Activated CD8-positive, alpha-beta memory T cell treated with anti-CD3 and anti-CD28 coated beads for 24 hours (primary cell): Measurements from ENCODE around the gene TBCE.

Experiments used
- DNase-seq: peaks from one replicate; pipeline ENCODE4 v3.0.0-alpha.2; 2020

Gene TBCE, protein sequence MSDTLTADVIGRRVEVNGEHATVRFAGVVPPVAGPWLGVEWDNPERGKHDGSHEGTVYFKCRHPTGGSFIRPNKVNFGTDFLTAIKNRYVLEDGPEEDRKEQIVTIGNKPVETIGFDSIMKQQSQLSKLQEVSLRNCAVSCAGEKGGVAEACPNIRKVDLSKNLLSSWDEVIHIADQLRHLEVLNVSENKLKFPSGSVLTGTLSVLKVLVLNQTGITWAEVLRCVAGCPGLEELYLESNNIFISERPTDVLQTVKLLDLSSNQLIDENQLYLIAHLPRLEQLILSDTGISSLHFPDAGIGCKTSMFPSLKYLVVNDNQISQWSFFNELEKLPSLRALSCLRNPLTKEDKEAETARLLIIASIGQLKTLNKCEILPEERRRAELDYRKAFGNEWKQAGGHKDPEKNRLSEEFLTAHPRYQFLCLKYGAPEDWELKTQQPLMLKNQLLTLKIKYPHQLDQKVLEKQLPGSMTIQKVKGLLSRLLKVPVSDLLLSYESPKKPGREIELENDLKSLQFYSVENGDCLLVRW

DNA sequence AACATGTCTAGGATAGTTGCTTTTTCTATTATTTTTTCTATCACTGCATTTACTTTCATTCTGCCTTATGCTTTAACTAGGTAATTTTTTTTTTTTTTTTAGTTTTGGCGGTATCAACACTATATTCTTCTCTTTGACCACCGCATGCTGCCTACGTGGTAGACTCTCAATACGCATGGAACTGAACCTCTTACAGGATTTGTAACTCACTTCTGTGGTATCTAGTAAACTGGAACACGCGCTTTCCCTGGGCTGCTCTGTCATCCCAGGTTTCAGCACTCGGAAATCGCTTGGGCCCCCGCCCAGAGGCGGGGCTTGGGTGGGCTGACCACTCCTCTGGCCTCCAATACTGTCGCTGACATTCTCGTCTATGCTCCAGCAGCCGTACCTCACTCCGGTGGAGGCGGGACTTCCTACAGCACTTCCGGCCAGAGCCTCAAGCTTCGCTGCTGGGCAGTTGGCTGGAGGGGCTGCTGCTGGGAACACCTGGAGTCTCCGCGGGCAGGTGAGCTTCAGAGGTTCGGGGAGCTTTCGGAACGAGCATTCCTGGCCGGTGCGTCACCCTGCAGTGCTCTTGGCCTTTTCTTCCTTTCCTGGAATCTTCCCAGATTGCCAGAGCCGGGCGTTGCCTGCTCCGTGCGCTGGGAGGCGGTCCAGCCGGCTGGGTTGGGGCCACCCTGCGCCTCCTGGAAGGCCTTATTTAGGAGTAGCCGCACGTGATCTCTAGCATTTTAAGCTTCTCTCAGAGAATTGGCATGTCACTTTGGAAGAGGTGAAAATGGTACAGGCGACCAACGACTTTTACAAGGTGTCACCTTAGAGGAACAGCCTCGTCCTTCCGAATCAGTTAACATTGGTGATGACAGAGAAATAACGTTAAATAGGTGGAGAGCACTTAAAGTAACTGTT is at the start of gene TBCE:
TBCE (plus strand) TSS at position 428 of the 909 bp plus-strand sequence. CDS start 12,623 bp downstream, outside the sequence.
- peak; percentile 93 for DNase-seq

DNA sequence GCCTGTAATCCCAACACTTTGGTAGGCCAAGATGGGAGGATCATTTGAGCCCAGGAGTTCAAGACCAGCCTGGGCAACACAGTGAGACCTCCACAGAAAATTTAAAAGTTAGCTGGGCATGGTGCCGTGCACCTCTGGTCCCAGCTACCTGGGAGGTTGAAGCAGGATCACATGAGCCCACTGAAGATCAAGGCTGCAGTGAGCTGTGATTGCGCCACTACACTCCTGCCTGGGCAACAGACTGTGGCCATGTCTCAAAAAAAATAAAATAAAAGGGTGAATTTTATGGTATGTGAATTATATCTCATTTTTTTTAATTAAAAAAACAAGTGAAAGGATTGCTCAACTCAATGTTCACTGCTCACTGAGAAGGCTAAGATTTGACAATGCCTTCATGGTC is 48.0 kb upstream of the TBCE start:
- DNase-seq: no peak

DNA sequence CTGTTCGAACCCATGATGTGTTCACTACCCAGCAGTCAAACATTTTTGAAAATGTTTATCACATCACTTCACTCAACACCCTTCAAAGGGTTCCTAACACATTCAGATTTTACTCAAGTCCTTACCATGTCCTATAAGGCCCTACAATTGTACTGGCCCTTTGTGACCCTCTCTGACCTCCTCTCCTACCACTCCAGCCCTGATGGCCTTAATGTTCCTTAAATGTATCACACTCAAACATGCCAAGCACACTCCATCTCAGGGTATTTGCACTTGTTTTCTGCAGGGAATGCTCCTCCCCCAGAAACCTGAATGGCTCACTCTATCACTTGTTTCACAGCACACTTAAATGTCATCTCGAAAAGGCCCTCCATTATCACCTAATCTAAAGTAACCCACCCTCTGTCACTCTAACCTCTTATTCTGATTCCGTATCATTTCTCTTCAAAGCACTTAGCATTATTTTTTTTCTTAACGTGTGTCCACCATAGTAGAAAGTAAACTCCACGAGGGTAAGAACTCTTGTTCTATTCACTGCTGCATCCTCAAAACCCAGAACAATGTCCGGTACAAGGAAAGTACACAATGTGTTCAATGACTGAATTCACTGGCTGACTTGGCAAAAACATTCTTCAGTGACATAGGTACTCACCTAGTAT is 46.6 kb upstream of the TBCE start:
- DNase-seq: no peak

DNA sequence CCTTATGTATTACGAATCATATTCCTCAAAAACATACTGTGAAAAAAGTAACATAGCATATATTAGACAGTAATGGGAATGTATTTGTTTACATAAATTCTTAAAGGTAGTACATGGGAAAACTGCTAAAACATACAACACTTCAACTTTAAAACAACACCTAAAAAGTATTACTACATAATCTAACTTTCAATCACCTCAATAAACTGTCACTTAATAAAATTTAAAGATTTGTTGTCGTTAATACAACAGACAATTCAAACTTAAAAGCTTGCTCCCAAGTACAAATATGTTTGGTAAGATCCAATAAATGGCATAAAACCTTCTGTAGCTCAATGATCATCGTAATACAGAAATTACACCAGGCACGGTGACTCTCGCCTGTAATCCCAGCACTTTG is 42.9 kb upstream of the TBCE start:
- DNase-seq: no peak

DNA sequence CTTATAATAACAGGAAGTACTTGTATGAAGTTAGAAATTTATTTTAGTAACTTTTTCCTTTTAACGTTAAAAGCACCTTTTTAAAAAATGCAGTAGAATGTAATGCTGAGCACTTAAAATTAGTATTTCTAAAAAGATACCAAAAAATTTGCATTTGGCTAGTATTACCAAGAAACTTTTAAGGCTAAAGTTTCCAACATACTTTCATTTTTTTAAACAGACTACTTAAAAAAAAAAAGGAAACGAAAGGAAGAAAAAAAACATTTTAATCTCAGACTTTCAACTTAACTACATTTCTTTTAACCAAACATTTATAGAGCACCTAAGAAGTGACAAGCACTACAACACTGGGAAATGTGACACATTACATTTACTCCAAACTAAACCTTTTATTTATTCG is 42.1 kb upstream of the TBCE start:
- DNase-seq: no peak

DNA sequence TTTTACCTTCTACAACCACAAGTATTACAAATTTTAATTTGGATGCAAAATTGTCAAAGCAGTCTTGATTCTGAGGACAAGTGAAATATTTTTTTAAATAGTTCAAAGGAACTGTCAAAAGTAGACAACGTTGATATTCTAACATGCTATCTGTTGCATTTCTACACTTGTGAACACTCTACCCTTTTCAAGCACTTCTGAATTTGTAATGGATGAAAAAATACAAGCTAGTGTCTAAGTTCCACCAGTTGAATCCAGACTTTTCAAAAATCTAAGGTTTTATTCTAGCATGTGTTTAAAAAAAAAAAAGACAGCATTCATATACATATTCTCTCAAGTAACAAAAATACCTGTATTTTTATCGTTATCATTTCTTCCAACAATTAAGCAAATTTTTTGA is 41.4 kb upstream of the TBCE start:
- DNase-seq: no peak

DNA sequence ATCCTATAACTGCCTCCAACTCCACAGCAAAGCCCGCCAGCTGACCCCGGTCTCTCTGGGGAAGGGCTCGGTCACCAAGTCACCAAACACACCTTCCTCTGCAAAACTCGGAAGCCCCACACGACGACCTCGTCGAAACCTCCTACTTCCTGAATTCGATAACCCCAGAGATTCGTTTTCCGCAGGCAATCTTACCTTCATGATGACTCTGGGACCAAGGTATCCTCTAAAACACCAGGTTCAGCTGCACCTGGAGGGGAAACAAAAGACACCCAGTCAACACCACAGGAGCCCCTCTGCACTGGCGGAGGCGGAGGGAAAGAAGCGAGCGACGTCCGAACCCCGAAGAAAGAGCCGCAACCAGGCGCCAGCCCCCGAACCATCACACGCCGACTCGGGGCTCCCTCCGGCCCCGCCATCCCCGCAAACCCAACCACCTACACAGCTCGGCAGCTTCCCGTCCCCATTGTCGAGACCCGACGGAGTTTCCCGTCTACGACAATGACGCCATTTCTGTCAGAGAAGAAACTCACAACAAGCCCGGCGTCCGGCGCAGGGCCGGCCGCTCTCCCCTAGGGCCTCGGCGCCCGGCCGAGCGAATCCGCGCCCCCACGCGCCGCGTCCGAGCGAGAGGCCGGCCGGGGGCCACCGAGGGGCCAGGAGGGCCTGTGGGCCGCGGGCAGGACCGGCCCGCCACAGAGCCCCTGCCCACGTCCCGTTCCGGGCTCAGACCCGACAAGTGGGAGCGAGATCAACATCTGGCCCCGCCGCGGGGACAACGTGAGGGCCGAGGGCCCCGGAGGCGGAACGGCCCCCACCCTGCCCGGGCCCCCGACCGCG is 40.3 kb upstream of the TBCE start:
- DNase-seq: peak; percentile 83

DNA sequence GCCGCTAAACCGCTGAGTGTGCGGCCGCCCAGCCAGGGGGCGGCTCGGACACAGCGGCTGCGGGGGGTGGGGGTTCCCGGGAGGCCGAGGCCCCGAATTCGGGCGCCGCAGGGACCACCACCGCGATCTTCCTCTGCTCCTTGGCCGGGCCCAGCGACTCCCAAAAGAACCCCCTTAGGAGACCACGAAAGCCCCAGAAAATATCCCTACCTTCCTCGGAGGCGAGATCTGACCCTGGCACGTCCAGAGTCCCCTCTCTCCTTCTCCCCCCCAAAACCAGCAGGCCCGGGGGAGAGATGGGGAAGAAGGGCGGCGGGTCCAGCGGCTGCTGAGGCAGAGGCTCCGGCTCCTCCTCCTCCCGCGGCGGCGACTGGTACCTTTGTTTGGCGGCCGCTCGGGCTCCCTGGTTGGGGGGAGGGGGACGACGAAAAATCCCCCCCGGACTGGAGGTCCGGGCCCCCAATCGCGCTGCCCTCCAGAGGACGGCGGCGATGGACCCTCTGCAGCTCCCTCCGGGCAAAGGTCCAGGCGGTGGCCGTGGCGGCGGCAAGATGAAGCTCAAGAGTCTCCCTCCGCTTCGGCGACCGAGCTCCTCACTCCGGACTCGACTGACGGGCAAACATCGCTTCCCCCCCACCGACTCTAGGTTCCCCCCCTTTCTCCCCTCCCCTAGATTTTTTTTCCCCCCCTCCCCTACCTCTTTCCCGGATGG is 39.5 kb upstream of the TBCE start, which contains the start of gene ARID4B:
ARID4B (minus strand) TSS at position 621 of the 712 bp plus-strand sequence. CDS start 1,260 bp downstream, outside the sequence.
- peak; percentile 87 for DNase-seq

DNA sequence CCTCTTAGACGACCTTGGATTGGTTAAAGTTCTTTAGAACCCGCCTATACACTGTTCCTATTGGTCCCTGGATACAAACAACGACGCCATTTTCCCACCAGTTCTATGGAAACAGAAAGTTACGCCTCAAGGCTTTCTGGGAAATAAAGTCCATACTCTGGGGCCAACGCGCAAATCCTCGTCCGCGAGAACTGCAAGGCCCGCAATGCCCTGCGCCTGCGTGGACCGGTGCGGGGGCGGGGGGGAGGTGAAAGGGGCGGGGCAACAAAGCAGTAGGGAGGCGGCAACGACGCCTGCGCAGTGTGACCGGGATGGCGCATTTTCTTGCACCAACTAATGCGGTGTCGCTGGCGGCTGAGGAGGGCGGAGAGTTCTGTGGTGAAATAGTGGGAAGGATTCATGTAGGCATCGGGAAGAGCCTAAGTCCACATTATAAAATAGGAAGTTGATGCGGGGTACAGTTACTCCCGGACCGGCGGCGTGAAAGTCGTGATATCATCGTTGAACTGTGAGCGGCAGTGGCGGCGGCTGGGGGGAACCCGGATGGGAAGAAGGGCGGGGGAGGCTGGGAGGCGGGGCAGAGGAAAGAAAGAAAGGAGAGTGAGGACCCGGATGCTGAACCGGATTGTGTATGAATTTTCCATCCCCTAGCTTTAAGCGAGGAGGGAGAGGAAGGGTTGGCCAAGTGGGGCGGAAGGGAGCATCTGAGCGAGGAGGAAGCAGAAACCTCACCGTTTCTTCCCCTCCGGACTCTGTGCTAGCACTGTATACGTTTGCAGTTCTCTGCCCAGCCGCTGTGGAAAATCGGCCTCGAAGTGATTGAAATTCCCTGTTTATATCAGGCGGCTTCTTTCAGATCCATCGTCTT is 38.7 kb upstream of the TBCE start, which contains the start of gene GGPS1:
GGPS1 (plus strand) TSS at position 300 of the 868 bp plus-strand sequence. CDS start 6,695 bp downstream, outside the sequence.
- peak; percentile 99 for DNase-seq

DNA sequence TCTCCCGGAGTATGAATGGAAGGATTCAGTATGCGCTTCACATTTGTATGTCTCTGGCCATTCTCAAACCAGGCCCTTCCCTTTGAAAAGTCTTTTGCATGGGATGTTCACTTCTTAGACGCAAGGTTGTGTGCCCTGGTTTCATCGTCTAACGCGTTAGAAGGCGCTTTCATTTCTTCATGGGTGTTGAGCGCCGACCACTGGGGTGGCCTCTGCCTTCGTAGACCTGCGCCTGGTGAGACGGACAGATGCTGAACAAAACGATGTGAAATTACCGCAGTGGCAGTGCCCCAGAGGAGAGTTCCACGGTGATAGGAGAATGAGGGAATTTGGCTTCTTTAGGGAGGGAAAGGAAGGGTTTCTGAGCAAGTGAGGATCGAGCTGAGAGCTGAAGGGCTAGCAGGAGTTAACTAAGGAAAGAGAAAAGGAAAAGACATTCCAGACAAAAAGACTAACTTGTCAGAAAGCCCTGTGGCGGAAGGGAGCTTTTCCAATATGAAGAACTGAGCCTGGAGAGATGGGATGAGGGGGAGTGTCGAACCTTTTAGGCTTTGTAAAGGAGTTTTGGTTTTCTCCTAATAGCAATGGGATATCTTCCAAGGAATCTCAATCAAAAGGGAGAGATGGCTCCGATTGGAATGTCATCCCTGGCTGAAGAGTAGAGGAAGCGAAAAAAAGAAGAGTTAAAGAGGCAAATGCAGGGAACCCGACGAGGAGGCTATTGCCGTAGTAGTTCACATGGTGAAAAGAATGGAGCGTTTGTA is 37.9 kb upstream of the TBCE start:
- no peak for DNase-seq

DNA sequence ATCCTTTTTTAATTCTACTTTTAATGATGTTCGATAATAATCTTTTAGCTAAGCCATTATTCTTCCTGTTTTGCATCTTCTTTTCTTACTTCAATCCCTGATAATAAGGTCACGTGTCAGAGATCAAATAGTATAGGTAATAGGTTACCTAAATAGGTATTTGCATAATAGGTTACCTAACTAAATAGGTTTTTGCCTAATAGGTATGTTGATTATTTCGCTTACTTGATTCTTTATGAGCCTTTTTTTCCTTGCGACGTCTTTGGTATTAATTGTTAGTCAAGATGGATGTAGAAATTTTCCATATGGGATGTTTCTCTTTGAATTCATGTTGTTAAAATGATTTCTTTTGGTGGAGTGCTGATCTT is 36.3 kb upstream of the TBCE start:
- no peak for DNase-seq

DNA sequence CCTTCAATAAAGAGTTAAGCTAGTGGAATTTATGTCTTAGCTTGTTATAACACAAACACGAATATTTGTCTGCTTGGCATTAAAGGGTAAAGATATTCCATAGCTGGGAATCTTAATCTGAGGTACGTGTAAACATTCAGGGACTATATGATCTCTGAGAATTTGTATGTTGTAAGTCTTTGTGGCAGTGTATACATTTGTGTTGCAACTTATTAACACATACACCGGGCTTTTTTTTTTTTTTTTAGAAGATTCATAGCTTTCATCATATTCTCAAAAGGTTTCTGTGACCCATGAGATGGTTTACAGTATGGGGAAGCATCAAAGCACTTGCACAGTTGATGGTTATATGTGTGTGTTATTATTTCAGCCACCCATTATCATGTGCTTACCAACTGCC is 35.8 kb upstream of the TBCE start:
- DNase-seq: no peak

DNA sequence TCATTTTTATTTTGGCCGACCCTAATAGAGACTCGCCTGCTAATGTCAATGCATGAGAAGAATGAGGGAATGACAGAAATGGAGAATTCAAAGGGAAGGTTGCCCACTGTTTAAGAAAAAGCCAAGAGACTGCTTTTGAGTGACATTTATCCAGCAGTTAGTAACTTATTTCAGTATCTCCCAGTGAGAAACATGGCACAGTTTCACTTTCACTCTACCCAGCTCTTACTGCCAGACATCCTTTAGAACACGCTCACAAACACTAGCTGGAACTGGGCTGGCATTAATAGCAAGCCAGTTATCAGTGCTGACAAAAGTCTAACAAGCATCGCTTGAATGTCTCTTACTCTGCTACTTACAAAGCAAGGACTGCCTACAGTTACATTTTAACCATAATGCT is 30.3 kb upstream of the TBCE start:
- no peak for DNase-seq

DNA sequence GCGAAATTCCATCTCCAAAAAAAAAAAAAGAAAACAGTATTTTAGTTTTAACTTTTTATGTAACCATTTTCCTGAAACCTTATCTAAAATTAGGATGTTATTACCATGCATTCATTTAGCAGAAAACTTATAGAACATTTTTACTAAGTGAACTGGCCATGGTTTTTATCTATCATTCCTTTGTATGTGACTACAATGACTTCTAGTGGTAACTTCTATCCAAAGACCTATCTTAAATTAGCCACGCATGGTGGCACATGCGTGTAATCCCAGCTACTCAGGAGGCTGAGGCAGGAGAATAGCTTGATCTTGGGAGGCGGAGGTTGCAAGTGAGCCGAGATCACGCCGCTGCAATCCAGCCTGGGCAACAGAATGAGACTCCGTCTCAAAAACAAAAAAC is 27.5 kb upstream of the TBCE start:
- no peak for DNase-seq

DNA sequence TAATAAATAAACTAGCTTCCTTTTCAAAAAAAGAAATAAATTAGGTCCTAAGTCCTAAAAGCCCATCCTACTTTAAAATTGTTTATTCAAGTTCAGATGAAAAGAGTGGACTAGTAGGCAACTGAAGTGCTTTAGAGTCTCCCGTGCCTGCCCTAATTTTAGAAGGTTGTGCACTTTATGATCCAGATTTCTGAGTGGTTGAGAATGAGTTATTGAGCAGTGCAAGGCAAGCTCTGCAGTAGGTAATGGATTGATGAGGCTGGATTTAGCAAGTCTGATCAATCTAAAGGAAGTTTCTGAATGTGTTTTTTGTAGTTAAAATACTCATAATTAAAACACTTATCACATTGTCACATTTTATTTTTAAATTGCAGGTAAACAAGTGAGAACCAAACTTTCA is 25.9 kb upstream of the TBCE start:
- no peak for DNase-seq

DNA sequence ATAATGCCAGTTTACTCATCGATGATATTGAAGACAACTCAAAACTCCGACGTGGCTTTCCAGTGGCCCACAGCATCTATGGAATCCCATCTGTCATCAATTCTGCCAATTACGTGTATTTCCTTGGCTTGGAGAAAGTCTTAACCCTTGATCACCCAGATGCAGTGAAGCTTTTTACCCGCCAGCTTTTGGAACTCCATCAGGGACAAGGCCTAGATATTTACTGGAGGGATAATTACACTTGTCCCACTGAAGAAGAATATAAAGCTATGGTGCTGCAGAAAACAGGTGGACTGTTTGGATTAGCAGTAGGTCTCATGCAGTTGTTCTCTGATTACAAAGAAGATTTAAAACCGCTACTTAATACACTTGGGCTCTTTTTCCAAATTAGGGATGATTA is 25.2 kb upstream of the TBCE start:
- no peak for DNase-seq

DNA sequence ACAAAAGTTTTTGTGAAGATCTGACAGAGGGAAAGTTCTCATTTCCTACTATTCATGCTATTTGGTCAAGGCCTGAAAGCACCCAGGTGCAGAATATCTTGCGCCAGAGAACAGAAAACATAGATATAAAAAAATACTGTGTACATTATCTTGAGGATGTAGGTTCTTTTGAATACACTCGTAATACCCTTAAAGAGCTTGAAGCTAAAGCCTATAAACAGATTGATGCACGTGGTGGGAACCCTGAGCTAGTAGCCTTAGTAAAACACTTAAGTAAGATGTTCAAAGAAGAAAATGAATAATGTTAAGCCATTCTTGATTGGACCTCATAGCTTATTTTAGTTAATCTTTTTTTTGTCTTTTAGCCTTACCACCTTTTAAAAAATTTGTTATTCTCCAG is 24.8 kb upstream of the TBCE start:
- DNase-seq: no peak

DNA sequence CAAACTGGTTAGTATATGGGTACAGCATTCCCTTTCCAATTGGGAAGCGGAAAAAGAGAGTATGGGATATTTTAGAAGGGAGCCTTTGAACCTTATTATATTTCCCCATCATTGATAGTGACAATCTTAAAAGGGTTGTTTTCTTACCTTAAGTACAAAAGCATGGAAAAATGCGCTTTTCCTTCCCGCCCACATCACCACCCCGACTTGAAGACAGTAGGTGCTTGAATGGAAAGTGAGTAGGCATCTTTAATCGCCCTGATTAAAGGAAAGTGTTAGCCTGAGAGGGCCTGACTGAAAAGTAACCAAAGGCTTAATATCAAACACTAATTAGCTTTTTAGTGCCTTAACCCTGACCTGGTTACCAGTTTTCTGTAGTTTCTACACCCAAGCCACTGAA is 23.5 kb upstream of the TBCE start:
- DNase-seq: no peak

DNA sequence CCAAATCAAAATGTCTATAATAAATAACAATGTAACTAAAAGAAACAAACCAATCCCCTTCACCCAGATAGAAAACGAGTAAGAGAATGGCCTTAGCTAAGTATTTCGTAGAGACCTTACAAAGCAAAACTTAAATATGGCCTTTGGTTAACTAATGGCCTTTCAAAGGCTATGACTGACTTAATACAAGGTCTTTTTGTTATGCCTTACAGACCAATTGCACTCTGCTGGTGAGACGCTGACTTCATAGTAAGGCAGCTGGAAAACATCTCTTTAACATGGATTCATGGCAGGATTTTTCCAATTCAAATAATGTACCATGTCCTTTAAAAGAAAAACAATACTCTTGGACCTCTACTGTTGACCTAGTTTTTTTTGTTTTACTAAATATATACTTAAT is 15.8 kb upstream of the TBCE start:
- DNase-seq: no peak

DNA sequence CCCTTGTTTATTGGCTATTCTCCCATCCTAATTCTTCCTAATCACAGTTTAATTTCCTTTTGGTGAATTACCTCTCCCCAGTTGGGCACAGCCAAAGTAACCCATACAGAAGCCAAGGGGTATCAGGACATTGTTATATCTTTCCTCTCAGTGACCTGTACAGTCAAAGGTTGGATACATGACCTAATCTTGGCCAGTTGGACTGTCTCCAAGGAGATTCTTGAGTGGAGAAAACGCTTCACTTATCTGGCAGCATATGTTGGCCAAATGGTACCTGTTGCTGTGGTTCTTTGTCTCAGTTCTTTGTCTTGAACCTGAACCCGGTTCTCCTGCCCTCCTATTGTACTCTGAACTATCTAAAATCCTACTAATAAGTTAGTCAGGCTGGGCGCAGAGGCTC is 15.3 kb upstream of the TBCE start:
- DNase-seq: no peak
